SU-DHL-6 (cell line): ENCODE measurements around the gene SLC2A6.

Source experiments
- CTCF ChIP-seq: fragments of 200-600 bp; sonication (generic); IDR thresholded peaks from one replicate; pipeline ENCODE4 v1.5.1; 2017; ENCODE audit warnings: antibody characterized with exemption, mild to moderate bottlenecking, low read length, moderate library complexity; ENCODE audit not compliant: insufficient read depth, poor library complexity, severe bottlenecking
- EZH2phosphoT487 ChIP-seq: fragments of 200-600 bp; sonication (generic), shearing (Covaris generic); conservative IDR thresholded peaks from 2 replicates; pipeline ENCODE4 v1.6.1; 2018; ENCODE audit warnings: mild to moderate bottlenecking, antibody characterized with exemption, low read length, moderate library complexity, mixed read lengths

GRCh38 chr9:133477461-133477860, 1.4 kb downstream of the SLC2A6 start:
- TF ChIP-seq CTCF (no peak), EZH2phosphoT487 (no peak)
